Stimulated activated CD8-positive, alpha-beta memory T cell treated with anti-CD3 and anti-CD28 coated beads, Interleukin-7, amount 100 ng/mL, for 48 hours (primary cell): ENCODE measurements around the gene ZBED1.
"Not testable (repeated sequence)": the region's sequence is repeated elsewhere in the genome, so short reads cannot be mapped to it uniquely, and the experiment has no call there.

Source experiments
- DNase-seq, 2 donors: peaks; one replicate each; pipeline ENCODE4 v3.0.0-alpha.2; 2020; ENCODE audit warnings: low read depth in 1 of 2; ENCODE audit errors: extremely low read depth in 1 of 2

ZBED1 gene

GRCh38 chrX:2498781-2499302 lies 1.9 kb downstream of the ZBED1 start:
- no peak for DNase-seq

DNA sequence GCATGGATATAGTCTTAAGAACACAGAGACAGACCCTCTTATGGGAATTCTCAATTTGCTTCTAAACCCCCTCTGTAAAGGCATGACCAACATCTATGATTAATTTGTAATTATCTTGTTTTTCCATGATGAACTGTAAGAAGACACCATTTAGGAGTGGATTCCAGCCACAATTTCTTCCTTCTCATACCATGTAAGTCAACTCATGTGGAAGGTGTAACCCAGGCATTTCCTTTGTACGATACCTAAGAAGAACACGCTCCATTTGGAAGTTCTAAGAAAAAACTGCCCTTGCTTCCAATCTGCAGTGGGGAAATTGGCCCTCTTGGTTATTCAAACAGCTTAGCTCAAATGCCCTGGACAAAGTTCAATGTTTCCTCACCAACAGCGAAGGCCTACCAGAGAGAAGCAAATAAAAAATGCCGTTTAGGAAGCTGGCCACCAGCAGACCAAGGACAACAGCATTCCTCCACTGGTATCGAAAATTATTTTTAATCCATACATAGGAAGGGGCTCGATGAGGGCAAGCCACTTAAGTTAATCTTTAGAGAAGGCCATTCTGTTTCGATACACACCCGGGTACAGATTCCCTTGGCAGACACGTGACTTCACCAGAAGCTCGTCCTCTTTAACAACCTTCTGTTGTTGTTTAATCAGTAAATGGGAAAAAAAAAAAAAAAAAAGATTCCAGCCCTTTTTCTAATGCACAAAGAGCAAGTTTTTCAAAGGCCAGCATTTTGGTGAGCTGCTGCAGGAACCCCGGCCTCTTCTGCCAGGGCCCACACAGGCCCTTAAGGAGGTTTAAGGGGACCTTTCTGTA lies 2.6 kb downstream of the ZBED1 start:
- no peak for DNase-seq

GRCh38 chrX:2495595-2495994 lies 5.2 kb downstream of the ZBED1 start:
- DNase-seq, result no peak

- DNase-seq, result no peak
Observed at GRCh38 chrX:2492531-2493218, 8.1 kb downstream of the ZBED1 start.

DNA sequence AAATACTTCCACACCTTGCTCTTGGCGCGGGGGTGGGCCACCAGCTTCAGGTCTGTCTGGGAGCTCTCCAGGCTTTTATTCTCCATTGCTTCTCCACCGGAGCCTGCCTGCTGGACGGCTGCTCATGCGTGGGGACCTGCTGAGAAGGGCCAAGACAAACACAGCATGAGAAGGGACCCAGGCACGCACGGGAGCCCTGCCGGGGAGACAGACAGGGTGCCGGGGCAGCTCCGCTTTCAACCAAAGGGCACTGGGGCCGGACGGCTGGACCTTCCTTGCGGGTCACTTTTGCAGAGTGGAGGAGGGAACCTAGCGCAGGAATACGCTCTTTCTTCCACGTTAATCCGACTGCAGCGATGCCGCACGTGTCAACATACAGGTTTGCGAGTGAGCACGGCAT lies 10.1 kb downstream of the ZBED1 start:
- DNase-seq, result no peak

DNA sequence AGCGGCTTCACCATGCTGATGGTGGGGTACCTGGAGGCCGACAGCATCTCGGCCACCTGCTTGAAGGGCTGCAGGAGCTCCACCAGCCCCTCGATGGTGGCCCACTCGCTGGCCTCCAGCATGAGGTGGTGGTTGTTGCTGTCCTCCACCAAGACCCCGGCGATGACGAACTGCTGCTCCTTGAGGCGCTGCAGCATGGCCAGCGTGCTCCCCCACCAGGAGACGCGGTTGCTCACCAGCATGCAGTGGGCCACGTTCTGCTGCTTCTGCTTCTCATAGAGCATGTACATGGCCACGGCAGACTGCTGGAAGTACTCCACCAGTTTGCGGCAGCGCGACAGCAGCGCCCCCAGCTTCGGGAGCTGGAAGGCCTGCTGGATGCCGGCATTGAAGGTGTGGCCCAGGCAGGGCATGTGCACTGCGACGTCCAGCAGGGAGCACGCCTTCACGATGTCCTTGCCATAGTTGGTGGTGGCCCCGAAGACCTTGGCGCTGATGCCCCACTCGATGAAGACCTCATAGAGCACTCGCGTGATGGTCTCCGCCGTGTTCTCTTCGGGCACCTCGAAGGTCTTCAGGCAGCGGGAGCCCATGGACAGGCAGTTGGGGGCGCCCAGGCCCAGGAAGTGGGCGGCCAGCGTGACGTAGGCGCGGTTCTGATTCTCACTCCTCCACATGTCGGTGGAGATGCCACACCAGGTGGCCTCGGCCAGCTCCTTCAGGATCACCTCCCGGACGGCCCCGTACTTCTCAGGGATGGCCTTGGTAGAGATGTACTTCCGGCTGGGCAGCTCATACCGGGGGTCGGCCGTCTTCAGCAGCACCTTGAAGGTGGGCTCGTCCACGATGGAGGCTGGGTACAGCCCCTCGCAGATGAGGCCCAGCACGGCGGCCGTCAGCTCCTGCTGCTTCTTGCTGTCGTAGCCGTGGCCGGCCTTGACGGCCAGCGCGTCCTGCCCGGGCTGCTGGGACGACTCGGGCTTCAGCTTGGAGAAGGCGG lies 11.0 kb downstream of the ZBED1 start:
- no peak for DNase-seq

DNA sequence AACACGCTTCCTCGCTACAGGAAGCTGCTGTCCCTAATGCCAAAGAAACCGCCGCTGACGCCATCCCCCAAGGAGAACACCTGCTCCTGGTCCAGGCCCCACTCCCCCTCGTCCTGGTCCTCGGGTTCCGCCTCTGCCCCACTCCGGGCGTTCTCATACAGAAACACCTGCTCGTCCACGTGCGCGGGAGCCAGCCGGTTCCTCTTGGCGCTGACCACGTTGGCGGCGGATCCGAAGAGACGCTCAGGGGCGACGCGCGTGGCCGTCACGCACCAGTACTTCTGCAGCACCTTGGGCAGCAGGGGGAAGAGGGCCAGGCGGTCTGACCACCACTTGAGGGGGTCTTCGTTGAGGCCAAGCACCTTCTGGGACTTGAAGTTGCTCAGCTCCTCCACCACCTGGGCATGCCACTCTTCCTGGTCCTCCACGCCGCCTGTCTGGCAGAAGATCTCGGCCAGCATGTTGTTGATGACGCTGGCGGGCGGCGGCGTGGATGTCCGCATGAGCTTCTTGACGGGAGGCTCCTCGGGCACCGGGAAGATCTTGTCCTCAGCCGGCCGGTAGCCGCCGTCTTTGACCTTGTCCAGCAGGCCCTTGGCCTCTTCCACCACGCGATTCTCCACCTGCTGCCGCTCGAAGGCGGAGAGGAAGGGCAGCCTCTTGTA lies 12.0 kb downstream of the ZBED1 start:
- no peak for DNase-seq

DNA sequence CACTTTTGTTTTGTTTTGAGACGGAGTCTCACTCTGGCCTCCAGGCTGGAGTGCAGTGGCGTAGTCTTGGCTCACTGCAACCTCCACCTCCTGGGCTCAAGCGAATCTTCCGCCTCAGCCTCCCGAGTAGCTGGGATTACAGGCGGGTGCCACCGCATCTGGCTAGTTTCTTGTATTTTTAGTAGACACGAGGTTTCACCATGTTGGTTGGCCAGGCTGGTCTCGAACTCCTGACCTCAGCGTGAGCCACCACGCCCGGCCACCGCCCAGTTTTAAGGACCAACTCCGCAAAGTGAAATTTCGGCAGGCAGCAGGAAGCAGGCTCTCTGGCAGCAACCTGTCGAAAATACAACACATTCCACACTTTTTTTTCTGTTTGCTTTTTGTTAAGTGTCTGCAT lies 13.4 kb downstream of the ZBED1 start:
- DNase-seq, result no peak

DNA sequence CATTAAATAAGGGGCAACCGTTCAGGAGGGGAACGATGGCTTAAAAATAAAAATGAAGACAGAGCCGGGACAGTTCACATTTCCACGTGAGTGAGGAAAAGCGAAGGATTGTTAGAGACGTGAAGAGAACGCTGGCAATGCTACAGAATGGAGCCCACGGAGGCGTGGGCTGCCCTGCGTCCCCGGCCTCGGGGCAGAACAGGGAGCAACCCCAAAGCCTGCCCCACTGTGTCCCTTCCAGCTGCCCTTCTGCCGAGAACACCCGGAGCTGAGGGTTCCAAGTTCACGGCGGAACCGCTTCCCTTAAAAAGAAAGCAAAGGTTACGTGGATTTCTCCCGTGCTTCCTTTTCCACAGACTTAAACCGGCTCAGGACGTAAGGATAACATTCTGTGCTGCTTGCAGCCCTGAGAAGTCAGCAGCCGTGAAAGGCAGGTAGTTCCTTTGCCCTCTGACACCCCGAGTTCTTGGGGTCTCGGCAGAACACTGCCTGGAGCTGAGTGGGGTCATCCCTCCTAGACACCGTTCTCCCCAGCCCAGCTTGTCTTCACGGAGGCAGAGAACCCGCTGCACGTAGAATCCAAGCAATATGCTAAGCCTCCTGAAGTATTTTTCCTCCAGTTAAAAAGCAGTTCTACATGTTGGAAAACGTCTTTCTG lies 14.2 kb downstream of the ZBED1 start:
- no peak for DNase-seq

GRCh38 chrX:2485789-2486345 lies 14.9 kb downstream of the ZBED1 start:
- DNase-seq, result no peak

- DNase-seq, result no peak
Observed at GRCh38 chrX:2484721-2485648, 15.8 kb downstream of the ZBED1 start.

DNA sequence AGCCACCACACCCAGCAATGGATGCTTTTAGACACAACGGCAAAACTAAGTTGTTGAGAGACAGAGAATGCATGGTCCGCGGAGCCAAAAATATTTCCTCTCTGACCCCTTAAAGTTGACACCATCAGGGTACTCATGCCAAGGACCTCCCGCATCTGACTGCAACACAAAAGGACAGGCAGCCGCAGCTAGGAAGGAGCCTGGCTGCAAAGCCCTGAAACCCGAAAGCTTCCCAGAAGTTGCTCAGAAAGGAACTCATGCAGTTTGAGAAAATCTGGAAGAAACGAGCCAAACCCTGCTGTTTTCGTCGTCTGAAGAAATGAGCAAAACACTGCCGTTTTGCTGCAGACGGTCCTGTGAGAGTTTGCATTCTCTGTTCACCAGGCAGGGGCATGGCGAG lies 16.5 kb downstream of the ZBED1 start:
- no peak for DNase-seq

DNA sequence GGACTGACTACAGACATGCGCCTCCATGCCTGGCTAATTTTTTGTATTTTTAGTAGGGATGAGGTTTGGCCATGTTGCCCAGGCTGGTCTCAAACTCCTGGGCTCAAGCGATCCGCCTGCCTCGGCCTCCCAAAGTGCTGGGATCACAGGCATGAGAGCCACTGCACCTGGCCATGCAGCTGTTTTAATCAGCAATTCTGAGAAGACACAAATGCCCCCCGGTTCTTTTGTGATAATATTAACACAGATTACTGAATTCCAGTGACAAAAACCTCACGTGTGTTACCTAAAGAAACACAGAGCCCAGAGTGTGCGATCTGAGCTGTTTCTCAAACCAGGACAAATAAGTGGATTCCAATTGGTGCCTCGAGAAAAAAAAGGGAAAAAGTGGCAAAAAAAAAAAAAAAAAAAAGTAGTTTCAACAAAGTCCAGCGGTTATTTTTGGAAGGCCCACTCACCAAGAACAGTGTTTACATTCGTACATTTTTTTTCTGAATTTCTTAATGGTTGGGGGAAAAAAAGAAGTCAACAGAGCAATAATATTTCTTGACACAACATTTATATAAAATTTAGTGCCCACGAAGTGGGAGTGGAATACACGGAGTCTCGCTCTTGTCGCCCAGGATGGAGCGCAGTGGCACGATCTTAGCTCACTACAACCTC lies 17.2 kb downstream of the ZBED1 start:
- no peak for DNase-seq

DNA sequence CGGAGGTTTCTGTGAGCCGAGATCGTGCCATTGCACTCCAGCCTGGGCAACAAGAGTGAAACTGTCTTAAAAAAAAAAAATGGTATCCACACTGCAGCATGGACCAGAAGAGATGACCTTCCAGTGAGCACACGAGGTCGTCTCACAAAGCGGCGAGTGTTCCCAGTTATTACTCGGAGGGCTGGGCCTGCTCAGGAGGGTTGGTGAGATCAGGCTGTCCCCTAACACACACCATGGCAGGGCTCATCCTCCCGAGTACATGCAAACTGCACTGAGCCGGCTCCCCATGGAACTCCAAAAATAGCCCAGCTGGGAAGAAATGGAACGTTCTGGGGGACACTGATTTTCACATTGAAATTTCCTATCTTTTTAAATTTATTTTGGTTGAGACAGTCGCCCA lies 19.2 kb downstream of the ZBED1 start:
- not testable (repeated sequence) for DNase-seq

GRCh38 chrX:2479982-2480381 lies 20.8 kb downstream of the ZBED1 start:
- DNase-seq, result not testable (repeated sequence)

- DNase-seq, result no peak
Observed at GRCh38 chrX:2479420-2479780, 21.4 kb downstream of the ZBED1 start.

DNA sequence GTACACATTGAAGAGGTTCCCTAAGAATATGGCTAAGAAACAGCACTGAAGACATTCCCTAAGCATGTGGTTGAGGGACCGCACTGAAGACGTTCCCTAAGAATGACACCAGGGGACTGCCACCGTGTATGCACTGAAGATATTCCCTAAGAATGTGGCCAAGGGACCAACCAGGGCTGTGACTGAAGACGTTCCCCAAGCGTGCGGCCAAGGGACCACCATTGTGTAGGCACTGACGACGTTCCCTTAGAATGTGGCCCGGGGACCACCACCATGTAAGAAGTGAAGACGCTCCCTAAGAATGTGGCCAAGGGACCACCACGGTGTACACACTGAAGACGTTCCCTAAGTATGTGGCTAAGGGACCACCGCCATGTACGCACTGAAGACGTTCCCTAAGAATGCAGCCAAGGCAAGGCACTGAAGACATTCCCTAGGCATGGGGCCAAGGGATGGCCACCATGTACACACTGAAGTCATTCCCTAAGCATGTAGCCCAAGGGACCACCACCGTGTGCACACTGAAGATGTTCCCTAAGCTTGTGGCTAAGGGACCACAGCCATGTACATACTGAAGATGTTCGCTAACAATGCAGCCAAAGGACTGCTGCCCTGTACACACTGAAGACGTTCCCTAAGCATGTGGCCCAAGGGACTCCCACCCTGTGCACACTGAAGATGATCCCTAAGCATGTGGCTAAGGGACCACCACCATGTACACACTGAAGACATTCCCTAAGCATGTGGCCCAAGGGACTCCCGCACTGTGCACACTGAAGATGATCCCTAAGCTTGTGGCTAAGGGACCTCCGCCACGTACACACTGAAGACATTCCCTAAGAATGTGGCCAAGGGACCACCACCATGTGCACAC lies 22.0 kb downstream of the ZBED1 start:
- no peak for DNase-seq
